Liver (tissue), 9 donors: Measurements from ENCODE around the gene TBX2. TPM values are rescaled to one million over a fixed set of nuclear protein-coding genes. Genes with fewer than 3 reads are reported as not detected.

Experiments used
- DNase-seq: peaks from one replicate; pipeline ENCODE4 v3.0.0-alpha.2; 2017; ENCODE audit warnings: low spot score
- H3K27ac ChIP-seq, 2 donors: one replicate each; pipeline ENCODE4 v1.7.0; 2013; ENCODE audit warnings: inconsistent platforms in 2 of 2, low read length in 2 of 2, control low read depth in 1 of 2, low read depth in 1 of 2, mild to moderate bottlenecking in 1 of 2
- H3K27me3 ChIP-seq, 4 donors: one replicate each; pipeline versions ENCODE4 v1.6.1 to v1.7.0; 2013; ENCODE audit warnings: low read length in 3 of 4, inconsistent platforms in 1 of 4, mild to moderate bottlenecking in 1 of 4, moderate library complexity in 1 of 4; ENCODE audit not compliant: control insufficient read depth in 4 of 4, insufficient read depth in 4 of 4
- H3K36me3 ChIP-seq, 4 donors: one replicate each; pipeline versions ENCODE4 v1.6.1 to v1.7.0; 2013; ENCODE audit warnings: low read length in 3 of 4, mild to moderate bottlenecking in 3 of 4, low read depth in 1 of 4, moderate library complexity in 1 of 4; ENCODE audit not compliant: control insufficient read depth in 4 of 4, insufficient read depth in 3 of 4
- H3K4me1 ChIP-seq, 4 donors: one replicate each; pipeline versions ENCODE4 v1.6.1 to v1.7.0; 2013; ENCODE audit warnings: low read length in 3 of 4, mild to moderate bottlenecking in 3 of 4, moderate library complexity in 1 of 4; ENCODE audit not compliant: control insufficient read depth in 4 of 4, insufficient read depth in 4 of 4
- H3K4me3 ChIP-seq, 3 donors: one replicate each; pipeline versions ENCODE4 v1.6.1 to v1.7.0; 2013; ENCODE audit warnings: low read length in 3 of 3, control low read depth in 1 of 3, low read depth in 1 of 3, mild to moderate bottlenecking in 1 of 3
- H3K9ac ChIP-seq, 2 donors: one replicate each; pipeline ENCODE4 v1.7.0; 2013; ENCODE audit warnings: low read length in 2 of 2, mild to moderate bottlenecking in 2 of 2, moderate library complexity in 2 of 2, control low read depth in 1 of 2, low read depth in 1 of 2
- H3K9me3 ChIP-seq, 4 donors: one replicate each; pipeline versions ENCODE4 v1.6.1 to v1.7.0; 2013; ENCODE audit warnings: low read length in 3 of 4; ENCODE audit not compliant: control insufficient read depth in 4 of 4
- EGR1 ChIP-seq, 2 donors: IDR thresholded peaks; 2 replicates each; pipeline ENCODE4 v1.6.1; 2016 to 2018; ENCODE audit warnings: antibody characterized with exemption in 2 of 2, low read depth in 2 of 2
- FOXA1 ChIP-seq: IDR thresholded peaks from 2 replicates; pipeline ENCODE4 v1.6.1; 2016; ENCODE audit warnings: antibody characterized with exemption
- FOXA2 ChIP-seq: IDR thresholded peaks from 2 replicates; pipeline ENCODE4 v1.6.1; 2016; ENCODE audit warnings: antibody characterized with exemption
- GABPA ChIP-seq, 2 donors: IDR thresholded peaks in 1 of 2; conservative IDR thresholded peaks in 1 of 2; 2 replicates each; pipeline ENCODE4 v1.6.1; 2016; ENCODE audit warnings: antibody characterized with exemption in 2 of 2, mild to moderate bottlenecking in 1 of 2, moderate library complexity in 1 of 2
- HNF4A ChIP-seq, 2 donors: conservative IDR thresholded peaks; 2 replicates each; pipeline ENCODE4 v1.6.1; 2016; ENCODE audit warnings: antibody characterized with exemption in 2 of 2, mild to moderate bottlenecking in 2 of 2
- HNF4G ChIP-seq: IDR thresholded peaks from 2 replicates; pipeline ENCODE4 v1.6.1; 2016; ENCODE audit warnings: antibody characterized with exemption
- JUND ChIP-seq, 2 donors: IDR thresholded peaks; 2 replicates each; pipeline ENCODE4 v1.6.1; 2016; ENCODE audit warnings: antibody characterized with exemption in 2 of 2
- NR2F2 ChIP-seq: IDR thresholded peaks from 2 replicates; pipeline ENCODE4 v1.6.1; 2016; ENCODE audit warnings: antibody characterized with exemption
- RAD21 ChIP-seq, 2 donors: IDR thresholded peaks; 2 replicates each; pipeline ENCODE4 v1.6.1; 2016; ENCODE audit warnings: antibody characterized with exemption in 2 of 2, mild to moderate bottlenecking in 2 of 2
- RXRA ChIP-seq, 2 donors: IDR thresholded peaks; 2 replicates each; pipeline ENCODE4 v1.6.1; 2017 to 2018; ENCODE audit warnings: antibody characterized with exemption in 2 of 2, mild to moderate bottlenecking in 1 of 2
- SP1 ChIP-seq: IDR thresholded peaks from 2 replicates; pipeline ENCODE4 v1.6.1; 2018; ENCODE audit warnings: antibody characterized with exemption, mild to moderate bottlenecking
- TAF1 ChIP-seq: conservative IDR thresholded peaks from 2 replicates; pipeline ENCODE4 v1.6.1; 2016; ENCODE audit warnings: antibody characterized with exemption, mild to moderate bottlenecking
- YY1 ChIP-seq: IDR thresholded peaks from 2 replicates; pipeline ENCODE4 v1.6.1; 2016; ENCODE audit warnings: antibody characterized with exemption, mild to moderate bottlenecking
- WGBS: extraction: QIAGEN DNeasy Blood & Tissue Kit; methylation state at CpG from one replicate; pipeline ENCODE4 v1.1.7; 2013; 5-methylcytosine and 5-hydroxymethylcytosine counted together
- polyA plus RNA-seq, 2 donors: library from polyadenylated mRNA; stranded (reverse) in 1 of 2; unstranded in 1 of 2; fragments of 200-250 nt in 1 of 2; fragments of >200 nt in 1 of 2; fragmentation: Nextera tagmentation in 1 of 2; extraction: Ambion mirVana in 1 of 2; gene quantifications; one replicate each; pipeline versions ENCODE4 v1.2.1 to v1.2.3, GENCODE V29; 2013 to 2015
- total RNA-seq, 2 donors: library from RNA; depleted of rRNA; stranded (reverse); fragments of >200 nt; gene quantifications; one replicate each; pipeline ENCODE4 v1.2.3, GENCODE V29; 2014
- TF ChIP-seq, protein P1 (sequence below): IDR thresholded peaks from 2 replicates; pipeline ENCODE4 v1.6.1; 2016; ENCODE audit warnings: antibody characterized with exemption, mild to moderate bottlenecking
- TF ChIP-seq, protein P2 (sequence below): IDR thresholded peaks from 2 replicates; pipeline ENCODE4 v1.6.1; 2016; ENCODE audit warnings: antibody characterized with exemption
- TF ChIP-seq, protein P3 (sequence below): fragments of 150-350 bp; IDR thresholded peaks from 2 replicates; pipeline ENCODE4 v1.5.1; 2017; ENCODE audit warnings: improper control_type of control experiment, low read depth, low read length; ENCODE audit not compliant: missing input control
- TF ChIP-seq, protein P4 (sequence below): IDR thresholded peaks from 2 replicates; pipeline ENCODE4 v1.6.1; 2016; ENCODE audit warnings: antibody characterized with exemption
- TF ChIP-seq, protein P5 (sequence below): IDR thresholded peaks from 2 replicates; pipeline ENCODE4 v1.6.1; 2016; ENCODE audit warnings: antibody characterized with exemption
- donor health status: healthy.
- donor health status: healthy.
- donor health status: healthy.
- donor health status: healthy.
- donor health status: healthy.

The TBX2 gene
- total and polyA plus RNA-seq, 4 donors: 0.85 to 3.1 (median 2.5) TPM

DNA sequence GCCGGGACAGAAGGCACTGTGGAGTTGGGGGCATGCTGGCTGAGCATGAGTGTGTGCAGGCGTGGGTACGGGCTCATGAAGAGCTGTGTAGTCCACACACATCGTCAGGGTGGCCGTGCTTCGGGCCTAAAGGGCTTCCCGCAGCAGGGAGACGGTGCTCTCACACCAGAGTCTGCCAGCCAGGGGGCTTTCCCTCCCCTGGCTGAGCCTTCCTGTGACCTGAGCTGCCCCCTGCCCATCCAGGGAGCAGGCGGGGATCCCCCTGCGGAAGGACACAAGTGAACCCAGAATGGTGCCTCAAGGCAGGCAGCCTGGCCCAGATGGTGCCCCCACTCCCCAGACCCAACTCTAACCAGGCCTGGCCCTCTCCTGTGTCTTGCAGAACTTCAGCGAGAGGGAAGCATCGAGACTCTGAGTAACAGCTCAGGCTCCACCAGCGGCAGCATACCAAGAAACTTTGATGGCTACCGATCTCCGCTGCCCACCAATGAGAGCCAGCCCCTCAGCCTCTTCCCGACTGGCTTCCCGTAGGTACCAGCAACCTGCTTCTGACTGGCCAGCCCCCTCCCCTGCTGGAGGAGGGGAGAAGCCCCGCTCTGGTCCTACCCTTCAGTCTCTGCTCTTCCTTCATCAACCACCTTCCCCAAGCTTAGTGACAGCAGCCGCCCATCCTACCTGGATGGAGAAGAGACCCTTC, 7.9 kb upstream of the TBX2 start (continued):
- TF ChIP-seq, protein P1, sequence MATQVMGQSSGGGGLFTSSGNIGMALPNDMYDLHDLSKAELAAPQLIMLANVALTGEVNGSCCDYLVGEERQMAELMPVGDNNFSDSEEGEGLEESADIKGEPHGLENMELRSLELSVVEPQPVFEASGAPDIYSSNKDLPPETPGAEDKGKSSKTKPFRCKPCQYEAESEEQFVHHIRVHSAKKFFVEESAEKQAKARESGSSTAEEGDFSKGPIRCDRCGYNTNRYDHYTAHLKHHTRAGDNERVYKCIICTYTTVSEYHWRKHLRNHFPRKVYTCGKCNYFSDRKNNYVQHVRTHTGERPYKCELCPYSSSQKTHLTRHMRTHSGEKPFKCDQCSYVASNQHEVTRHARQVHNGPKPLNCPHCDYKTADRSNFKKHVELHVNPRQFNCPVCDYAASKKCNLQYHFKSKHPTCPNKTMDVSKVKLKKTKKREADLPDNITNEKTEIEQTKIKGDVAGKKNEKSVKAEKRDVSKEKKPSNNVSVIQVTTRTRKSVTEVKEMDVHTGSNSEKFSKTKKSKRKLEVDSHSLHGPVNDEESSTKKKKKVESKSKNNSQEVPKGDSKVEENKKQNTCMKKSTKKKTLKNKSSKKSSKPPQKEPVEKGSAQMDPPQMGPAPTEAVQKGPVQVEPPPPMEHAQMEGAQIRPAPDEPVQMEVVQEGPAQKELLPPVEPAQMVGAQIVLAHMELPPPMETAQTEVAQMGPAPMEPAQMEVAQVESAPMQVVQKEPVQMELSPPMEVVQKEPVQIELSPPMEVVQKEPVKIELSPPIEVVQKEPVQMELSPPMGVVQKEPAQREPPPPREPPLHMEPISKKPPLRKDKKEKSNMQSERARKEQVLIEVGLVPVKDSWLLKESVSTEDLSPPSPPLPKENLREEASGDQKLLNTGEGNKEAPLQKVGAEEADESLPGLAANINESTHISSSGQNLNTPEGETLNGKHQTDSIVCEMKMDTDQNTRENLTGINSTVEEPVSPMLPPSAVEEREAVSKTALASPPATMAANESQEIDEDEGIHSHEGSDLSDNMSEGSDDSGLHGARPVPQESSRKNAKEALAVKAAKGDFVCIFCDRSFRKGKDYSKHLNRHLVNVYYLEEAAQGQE: no peak
- TF ChIP-seq FOXA1 (no peak), HNF4G (no peak)

DNA sequence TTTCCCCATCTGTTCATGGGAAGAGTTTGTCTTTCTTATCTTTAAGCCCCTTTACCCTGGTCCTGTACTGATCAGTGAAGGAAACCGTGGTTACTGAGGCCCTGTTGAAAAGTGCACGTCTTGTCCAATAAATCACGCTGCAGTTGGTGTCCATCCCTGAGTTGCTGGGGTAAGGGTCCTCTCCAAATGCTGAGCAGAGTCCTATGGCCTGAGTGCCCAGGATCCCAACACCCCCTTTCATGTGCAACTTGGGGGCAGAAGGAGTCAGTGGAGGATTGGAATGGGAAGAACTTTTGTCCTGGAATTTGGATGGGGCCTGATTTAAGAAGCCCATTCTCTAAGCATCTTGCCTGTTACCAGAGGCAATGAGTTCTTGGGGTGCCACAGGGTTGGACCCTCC, 7.0 kb upstream of the TBX2 start:
- Histone ChIP-seq H3K9ac (no peak overlapping the region), H3K4me1 (peaks cover 4 to 14% (median 6%) of the 10 kb centered on the region in 4 donors), H3K4me3 (no peak overlapping the region), H3K27ac (no peak overlapping the region), H3K36me3 (no peaks in the 10 kb centered on the region), H3K27me3 (peaks cover 0 to 4% (median 1%) of the 10 kb centered on the region in 4 donors), H3K9me3 (no peaks in the 10 kb centered on the region)
- no peak for TF ChIP-seq TAF1
- no peak for TF ChIP-seq RXRA (IDR thresholded peaks at IDR 0.05)
- TF ChIP-seq NR2F2: no peak
- TF ChIP-seq HNF4A (conservative IDR thresholded peaks at IDR 0.05): no peak
- TF ChIP-seq, protein P2, sequence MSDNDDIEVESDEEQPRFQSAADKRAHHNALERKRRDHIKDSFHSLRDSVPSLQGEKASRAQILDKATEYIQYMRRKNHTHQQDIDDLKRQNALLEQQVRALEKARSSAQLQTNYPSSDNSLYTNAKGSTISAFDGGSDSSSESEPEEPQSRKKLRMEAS: no peak
- TF ChIP-seq JUND (IDR thresholded peaks at IDR 0.05): no peak
- TF ChIP-seq, protein P1: no peak
- no peak for TF ChIP-seq HNF4G
- TF ChIP-seq, protein P3, sequence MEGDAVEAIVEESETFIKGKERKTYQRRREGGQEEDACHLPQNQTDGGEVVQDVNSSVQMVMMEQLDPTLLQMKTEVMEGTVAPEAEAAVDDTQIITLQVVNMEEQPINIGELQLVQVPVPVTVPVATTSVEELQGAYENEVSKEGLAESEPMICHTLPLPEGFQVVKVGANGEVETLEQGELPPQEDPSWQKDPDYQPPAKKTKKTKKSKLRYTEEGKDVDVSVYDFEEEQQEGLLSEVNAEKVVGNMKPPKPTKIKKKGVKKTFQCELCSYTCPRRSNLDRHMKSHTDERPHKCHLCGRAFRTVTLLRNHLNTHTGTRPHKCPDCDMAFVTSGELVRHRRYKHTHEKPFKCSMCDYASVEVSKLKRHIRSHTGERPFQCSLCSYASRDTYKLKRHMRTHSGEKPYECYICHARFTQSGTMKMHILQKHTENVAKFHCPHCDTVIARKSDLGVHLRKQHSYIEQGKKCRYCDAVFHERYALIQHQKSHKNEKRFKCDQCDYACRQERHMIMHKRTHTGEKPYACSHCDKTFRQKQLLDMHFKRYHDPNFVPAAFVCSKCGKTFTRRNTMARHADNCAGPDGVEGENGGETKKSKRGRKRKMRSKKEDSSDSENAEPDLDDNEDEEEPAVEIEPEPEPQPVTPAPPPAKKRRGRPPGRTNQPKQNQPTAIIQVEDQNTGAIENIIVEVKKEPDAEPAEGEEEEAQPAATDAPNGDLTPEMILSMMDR: no peak
- TF ChIP-seq, protein P4, sequence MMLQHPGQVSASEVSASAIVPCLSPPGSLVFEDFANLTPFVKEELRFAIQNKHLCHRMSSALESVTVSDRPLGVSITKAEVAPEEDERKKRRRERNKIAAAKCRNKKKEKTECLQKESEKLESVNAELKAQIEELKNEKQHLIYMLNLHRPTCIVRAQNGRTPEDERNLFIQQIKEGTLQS: no peak
- no peak for TF ChIP-seq SP1
- TF ChIP-seq GABPA (IDR thresholded peaks at IDR 0.05 in 1 of 2, conservative IDR thresholded peaks at IDR 0.05 in 1 of 2): no peak
- TF ChIP-seq, protein P5, sequence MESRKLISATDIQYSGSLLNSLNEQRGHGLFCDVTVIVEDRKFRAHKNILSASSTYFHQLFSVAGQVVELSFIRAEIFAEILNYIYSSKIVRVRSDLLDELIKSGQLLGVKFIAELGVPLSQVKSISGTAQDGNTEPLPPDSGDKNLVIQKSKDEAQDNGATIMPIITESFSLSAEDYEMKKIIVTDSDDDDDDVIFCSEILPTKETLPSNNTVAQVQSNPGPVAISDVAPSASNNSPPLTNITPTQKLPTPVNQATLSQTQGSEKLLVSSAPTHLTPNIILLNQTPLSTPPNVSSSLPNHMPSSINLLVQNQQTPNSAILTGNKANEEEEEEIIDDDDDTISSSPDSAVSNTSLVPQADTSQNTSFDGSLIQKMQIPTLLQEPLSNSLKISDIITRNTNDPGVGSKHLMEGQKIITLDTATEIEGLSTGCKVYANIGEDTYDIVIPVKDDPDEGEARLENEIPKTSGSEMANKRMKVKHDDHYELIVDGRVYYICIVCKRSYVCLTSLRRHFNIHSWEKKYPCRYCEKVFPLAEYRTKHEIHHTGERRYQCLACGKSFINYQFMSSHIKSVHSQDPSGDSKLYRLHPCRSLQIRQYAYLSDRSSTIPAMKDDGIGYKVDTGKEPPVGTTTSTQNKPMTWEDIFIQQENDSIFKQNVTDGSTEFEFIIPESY: no peak
- TF ChIP-seq FOXA1: no peak
- TF ChIP-seq RAD21 (IDR thresholded peaks at IDR 0.05): no peak
- no peak for TF ChIP-seq FOXA2
- TF ChIP-seq EGR1 (IDR thresholded peaks at IDR 0.05; ENCODE audit: low read depth in 2 of 2): no peak
- TF ChIP-seq YY1: no peak
- no peak for DNase-seq
- WGBS: 92% methylated on average over 3 of the region's 3 CpGs
